ENCODE data around the gene GDPD1. TPM values are rescaled to one million over a fixed set of nuclear protein-coding genes. Genes with fewer than 3 reads are reported as not detected.

GDPD1 gene
- total RNA-seq: 1.1 and 2.4 TPM in 2 replicates

DNA sequence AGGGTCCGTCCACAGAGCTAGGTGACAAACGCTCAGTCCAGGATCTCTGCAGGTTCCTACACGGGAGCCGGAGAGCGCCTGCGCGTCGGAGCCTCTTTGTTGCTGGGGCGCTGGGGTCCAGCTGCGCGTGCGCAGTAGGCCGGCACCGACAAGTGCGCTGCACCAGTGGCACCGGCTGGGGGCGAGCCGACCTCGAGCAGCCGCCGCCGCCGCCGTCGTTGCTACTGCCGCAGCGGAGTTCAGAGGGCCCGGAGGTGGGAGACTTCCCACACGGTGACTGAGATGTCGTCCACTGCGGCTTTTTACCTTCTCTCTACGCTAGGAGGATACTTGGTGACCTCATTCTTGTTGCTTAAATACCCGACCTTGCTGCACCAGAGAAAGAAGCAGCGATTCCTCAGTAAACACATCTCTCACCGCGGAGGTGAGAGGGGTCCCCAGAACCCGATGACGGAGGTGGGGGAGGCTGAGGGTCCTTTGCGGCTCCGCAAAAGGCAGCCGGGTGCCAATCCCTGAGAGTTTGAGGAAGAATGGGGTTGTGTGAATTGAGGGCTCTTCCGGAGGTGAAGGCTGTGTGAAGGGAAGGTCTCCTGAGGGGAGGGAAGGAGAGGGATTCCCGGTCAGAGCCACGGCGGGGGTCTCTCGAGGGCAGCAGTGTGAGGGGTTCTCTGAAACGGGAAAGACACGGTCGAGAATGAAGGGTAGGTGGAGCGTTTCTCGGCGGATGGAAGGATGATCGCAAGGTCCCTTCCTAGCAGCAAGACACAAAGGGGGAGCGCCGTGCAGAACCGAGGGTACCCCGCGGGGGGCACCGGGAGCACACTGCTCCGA, at the start of gene GDPD1:
Gene GDPD1, plus strand, starts transcription at position 184 of the 831 bp plus-strand sequence. Its CDS starts 99 bp downstream, at position 283.
- Histone ChIP-seq H3K4me3 (ENCODE audit: insufficient read depth, low read length) (peak within 1 kb of the TSS; percentile 84), H3K4me1 (ENCODE audit: insufficient read depth, low read length) (peaks cover 6% of the 10 kb centered on the region), H3K9me3 (ENCODE audit: low read depth, low read length) (no peaks in the 10 kb centered on the region), H2AFZ (ENCODE audit: low read length) (peak within 1 kb of the TSS; percentile 99), H3K79me2 (ENCODE audit: insufficient read depth, low read length) (no peaks in the 10 kb centered on the region), H3K4me2 (ENCODE audit: insufficient read depth, low read length) (peak within 1 kb of the TSS; percentile 98), H3K27me3 (ENCODE audit: insufficient read depth, low read length) (peaks cover 4% of the 10 kb centered on the region), H4K20me1 (ENCODE audit: insufficient read depth, low read length) (no peaks in the 10 kb centered on the region), H3K36me3 (ENCODE audit: insufficient read depth, low read length) (no peaks in the 10 kb centered on the region), H3K27ac (ENCODE audit: low read depth, low read length) (no peak within 1 kb of the TSS)
- peak; percentile 97 for DNase-seq (ENCODE audit: insufficient read length, low spot score, missing footprints)
- TF ChIP-seq, protein P1, sequence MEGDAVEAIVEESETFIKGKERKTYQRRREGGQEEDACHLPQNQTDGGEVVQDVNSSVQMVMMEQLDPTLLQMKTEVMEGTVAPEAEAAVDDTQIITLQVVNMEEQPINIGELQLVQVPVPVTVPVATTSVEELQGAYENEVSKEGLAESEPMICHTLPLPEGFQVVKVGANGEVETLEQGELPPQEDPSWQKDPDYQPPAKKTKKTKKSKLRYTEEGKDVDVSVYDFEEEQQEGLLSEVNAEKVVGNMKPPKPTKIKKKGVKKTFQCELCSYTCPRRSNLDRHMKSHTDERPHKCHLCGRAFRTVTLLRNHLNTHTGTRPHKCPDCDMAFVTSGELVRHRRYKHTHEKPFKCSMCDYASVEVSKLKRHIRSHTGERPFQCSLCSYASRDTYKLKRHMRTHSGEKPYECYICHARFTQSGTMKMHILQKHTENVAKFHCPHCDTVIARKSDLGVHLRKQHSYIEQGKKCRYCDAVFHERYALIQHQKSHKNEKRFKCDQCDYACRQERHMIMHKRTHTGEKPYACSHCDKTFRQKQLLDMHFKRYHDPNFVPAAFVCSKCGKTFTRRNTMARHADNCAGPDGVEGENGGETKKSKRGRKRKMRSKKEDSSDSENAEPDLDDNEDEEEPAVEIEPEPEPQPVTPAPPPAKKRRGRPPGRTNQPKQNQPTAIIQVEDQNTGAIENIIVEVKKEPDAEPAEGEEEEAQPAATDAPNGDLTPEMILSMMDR (IDR thresholded peaks at IDR 0.05; ENCODE audit: extremely low read depth, low read depth, low read length): peak; percentile 40

DNA sequence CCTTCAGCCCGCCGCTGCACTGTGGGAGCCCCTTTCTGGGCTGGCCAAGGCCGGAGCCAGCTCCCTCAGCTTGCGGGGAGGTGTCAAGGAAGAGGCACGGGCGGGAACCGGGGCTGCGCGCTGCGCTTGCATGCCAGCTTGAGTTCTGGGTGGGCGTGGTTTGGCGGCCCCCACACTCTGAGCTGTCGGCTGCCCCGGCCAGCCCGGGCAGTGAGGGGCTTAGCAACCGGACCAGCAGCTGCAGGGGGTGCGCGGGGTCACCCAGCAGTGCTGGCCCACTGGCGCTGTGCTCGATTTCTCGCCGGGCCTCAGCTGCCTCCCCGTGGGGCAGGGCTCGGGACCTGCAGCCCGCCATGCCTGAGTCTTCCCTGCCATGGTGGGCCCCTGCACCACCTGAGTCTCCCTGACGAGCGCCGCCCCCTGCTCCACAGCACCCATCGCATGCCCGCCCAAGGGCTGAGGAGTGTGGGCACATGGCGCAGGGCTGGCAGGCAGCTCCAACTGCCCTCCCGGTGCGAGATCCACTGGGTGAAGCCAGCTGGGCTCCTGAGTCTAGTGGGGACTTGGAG, 47.8 kb upstream of the GDPD1 start:
- TF ChIP-seq, protein P1 (IDR thresholded peaks at IDR 0.05; ENCODE audit: extremely low read depth, low read depth, low read length): no peak
- peaks cover 27% of the 10 kb centered on the region for H3K79me2 ChIP-seq (ENCODE audit: insufficient read depth, low read length)
- no peaks in the 10 kb centered on the region for H4K20me1 ChIP-seq (ENCODE audit: insufficient read depth, low read length)
- H3K9me3 ChIP-seq (ENCODE audit: low read depth, low read length): no peaks in the 10 kb centered on the region
- H3K27ac ChIP-seq (ENCODE audit: low read depth, low read length): no peak overlapping the region
- H3K27me3 ChIP-seq (ENCODE audit: insufficient read depth, low read length): no peaks in the 10 kb centered on the region
- no peak for DNase-seq (ENCODE audit: insufficient read length, low spot score, missing footprints)
- H3K4me1 ChIP-seq (ENCODE audit: insufficient read depth, low read length): peaks cover 3% of the 10 kb centered on the region
- H3K4me3 ChIP-seq (ENCODE audit: insufficient read depth, low read length): no peak overlapping the region
- no peak overlapping the region for H2AFZ ChIP-seq (ENCODE audit: low read length)
- H3K4me2 ChIP-seq (ENCODE audit: insufficient read depth, low read length): no peak overlapping the region
- H3K36me3 ChIP-seq (ENCODE audit: insufficient read depth, low read length): peaks cover 23% of the 10 kb centered on the region

DNA sequence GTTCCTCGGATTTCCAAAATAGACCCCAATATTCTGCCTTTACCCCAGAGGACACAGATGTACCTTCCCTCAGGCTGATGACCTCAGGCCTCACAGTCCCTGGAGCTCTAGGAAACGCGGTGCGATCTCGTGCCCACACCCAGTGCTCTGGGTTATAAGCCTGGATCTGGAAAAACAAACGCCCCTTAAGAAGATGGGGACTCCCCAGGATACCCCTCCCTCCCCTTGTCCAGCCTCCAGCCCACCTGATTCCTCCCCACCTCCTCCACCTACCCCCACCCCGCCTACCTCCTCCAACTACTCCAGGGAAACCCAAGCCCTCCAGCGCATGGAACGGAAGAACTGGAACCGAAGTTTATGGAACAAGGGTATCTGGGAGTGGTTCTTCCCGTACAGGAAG, 45.6 kb upstream of the GDPD1 start:
- Histone ChIP-seq H3K4me3 (ENCODE audit: insufficient read depth, low read length) (no peak overlapping the region), H3K36me3 (ENCODE audit: insufficient read depth, low read length) (peaks cover 18% of the 10 kb centered on the region), H2AFZ (ENCODE audit: low read length) (no peak overlapping the region), H3K4me2 (ENCODE audit: insufficient read depth, low read length) (no peak overlapping the region), H3K4me1 (ENCODE audit: insufficient read depth, low read length) (no peaks in the 10 kb centered on the region), H4K20me1 (ENCODE audit: insufficient read depth, low read length) (no peaks in the 10 kb centered on the region), H3K79me2 (ENCODE audit: insufficient read depth, low read length) (peaks cover 26% of the 10 kb centered on the region), H3K9me3 (ENCODE audit: low read depth, low read length) (no peaks in the 10 kb centered on the region), H3K27ac (ENCODE audit: low read depth, low read length) (no peak overlapping the region), H3K27me3 (ENCODE audit: insufficient read depth, low read length) (no peaks in the 10 kb centered on the region)
- no peak for DNase-seq (ENCODE audit: insufficient read length, low spot score, missing footprints)
- TF ChIP-seq, protein P1 (IDR thresholded peaks at IDR 0.05; ENCODE audit: extremely low read depth, low read depth, low read length): no peak

DNA sequence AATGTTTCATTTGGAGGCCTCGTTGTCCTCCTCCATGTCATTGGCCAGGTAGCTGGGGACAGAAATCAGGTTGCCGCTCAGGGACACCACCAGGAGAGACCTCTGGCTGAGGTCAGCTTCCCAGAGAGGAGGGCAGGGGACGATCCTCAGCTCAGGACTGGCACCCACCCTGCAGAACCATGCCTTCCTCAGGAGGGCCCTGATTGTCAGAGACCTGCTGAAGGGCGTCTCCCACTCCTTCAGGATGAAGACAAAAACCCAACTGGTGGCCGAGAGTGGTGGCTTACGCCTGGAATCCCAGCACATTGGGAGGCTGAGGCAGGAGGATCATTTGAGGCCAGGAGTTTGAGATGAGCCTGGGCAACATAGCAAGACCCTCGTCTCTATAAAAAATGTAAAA, 45.2 kb upstream of the GDPD1 start:
- Histone ChIP-seq H4K20me1 (ENCODE audit: insufficient read depth, low read length) (no peaks in the 10 kb centered on the region), H3K9me3 (ENCODE audit: low read depth, low read length) (no peaks in the 10 kb centered on the region), H3K27me3 (ENCODE audit: insufficient read depth, low read length) (no peaks in the 10 kb centered on the region), H3K27ac (ENCODE audit: low read depth, low read length) (no peak overlapping the region), H3K4me3 (ENCODE audit: insufficient read depth, low read length) (no peak overlapping the region), H2AFZ (ENCODE audit: low read length) (no peak overlapping the region), H3K4me1 (ENCODE audit: insufficient read depth, low read length) (no peaks in the 10 kb centered on the region), H3K4me2 (ENCODE audit: insufficient read depth, low read length) (no peak overlapping the region), H3K79me2 (ENCODE audit: insufficient read depth, low read length) (peaks cover 26% of the 10 kb centered on the region), H3K36me3 (ENCODE audit: insufficient read depth, low read length) (peaks cover 18% of the 10 kb centered on the region)
- TF ChIP-seq, protein P1 (IDR thresholded peaks at IDR 0.05; ENCODE audit: extremely low read depth, low read depth, low read length): no peak
- no peak for DNase-seq (ENCODE audit: insufficient read length, low spot score, missing footprints)

All from osteoblast (primary cell).